GM21723 (cell line): ENCODE data around the gene CDC42BPB.

Experiments
- ATAC-seq: cut with Tn5 transposase; IDR thresholded peaks from one replicate; pipeline ENCODE4 v1.9.1; 2021; ENCODE audit warnings: mild to moderate bottlenecking, moderate library complexity; ENCODE audit not compliant: unreplicated experiment

CDC42BPB gene

DNA sequence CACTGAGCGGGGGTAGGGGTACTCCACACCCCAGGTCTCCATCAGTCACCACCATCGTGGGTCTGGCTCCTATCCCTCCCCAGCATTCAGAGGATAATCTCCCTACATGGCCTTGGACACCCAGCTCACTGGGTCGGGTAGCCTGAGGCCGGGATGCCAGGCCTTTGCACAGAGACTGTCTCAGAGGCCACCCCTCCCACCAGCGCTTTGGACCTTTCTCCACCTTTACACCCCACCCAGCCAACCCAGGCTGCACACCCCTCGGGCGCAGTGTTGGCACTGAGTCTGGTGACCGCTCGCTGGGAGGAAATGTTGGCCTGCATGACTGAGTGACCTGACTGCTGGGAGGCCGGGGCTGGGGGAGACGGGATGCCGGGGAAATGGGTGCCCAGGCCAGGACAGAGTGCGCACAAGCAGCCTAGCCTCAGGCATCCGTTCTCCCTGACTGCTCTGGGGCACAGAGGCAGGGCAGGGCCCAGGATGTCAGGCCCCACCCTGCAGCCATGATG is 16.1 kb upstream of the CDC42BPB start:
- no peak for ATAC-seq

DNA sequence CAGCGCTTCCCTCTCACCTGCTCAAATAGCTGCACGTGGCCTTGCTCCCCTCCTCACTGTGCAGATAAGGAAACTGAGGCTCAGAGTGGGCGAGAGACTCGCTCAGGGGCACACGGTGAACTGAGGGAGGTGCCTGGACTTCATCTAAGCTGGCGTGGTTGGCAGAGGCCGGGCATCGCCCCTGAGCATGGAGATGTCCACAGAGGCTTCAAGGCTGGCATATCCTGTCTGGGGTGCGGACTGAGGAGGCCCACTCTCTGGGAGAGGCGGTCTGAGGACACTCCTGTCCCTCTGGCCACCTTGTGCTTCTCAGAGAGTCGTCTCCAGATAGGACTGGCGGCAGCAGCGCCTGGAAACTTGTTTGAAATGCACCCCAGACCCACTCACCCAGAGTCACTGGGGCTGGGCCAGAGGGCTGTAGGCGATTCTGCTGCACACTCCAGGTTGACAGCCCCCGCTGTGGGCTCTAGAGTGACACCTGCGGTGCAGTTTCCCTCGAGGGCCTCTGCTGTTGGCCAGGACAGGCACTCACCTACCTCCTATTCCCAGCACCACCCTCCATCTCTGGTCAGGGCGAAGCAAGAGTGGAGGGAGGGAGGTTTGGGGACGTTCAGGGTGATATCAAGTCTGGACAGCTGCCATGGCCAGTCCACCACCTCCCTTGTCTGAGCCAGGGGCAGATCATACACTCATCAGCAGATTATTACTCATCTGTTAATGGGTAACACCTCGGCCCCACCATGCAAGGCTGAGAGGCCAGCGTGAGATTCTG is 15.4 kb upstream of the CDC42BPB start:
- no peak for ATAC-seq

DNA sequence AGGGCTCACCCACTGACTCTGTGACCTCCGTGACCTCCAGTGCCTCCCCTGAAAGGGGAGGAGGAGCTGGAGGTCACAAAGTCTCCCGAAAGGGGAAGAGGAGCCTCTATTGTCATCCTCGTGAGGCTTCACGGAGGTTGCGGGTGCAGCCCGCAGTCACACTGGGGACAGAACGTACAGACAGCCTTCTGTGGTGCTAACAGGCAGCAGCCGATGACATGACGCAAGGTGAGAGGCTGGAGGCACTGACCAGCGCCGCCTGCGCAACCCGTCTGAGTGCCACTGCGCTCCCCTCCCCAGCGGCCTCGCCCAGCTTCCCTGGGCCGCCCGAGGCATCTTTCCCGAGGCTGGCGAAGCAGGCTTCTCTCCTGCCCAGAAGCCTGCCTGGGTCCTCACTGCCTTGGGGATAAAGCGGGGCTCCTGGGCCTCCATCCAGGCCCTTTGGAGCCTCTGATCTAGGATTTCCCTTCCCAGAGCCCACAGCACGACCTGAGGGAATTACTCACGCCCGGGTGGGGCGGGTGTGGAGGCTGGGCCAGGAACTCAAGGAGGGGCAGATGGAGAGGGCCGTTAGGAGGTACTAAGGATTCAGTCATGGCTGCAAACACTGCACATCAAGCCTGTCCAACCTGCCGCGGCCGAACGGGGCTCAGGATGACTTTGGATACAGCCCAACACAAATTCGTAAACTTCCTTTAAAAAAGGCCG is 14.3 kb upstream of the CDC42BPB start:
- no peak for ATAC-seq

DNA sequence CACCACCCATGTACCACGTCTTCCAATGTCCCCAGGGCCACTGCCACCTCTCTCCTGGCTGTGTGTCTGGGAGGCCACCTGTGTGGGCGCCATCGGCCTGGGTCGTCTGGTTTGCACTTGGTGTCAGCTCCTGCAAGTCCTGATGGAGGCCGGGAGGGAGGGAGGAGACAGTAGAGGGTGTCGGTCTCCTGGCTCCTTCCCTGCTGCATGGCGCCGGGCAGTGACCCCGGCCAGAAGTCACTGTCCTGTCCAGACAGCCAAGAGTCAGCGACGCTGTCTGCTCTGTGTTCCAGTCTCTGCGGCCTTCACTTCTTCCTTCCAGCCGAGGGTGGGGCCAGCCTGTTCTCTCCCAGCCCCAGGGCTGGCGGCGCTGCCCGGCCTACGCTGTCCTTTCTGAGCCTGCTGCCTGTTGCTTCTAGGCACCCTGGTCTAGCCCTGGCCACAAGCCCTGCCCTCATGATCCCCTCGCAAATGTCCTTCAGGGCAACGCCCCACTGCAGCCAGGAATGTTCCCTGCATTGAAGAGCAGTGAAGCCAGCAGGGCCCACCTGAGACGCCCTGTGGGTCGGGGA is 13.7 kb upstream of the CDC42BPB start:
- no peak for ATAC-seq

DNA sequence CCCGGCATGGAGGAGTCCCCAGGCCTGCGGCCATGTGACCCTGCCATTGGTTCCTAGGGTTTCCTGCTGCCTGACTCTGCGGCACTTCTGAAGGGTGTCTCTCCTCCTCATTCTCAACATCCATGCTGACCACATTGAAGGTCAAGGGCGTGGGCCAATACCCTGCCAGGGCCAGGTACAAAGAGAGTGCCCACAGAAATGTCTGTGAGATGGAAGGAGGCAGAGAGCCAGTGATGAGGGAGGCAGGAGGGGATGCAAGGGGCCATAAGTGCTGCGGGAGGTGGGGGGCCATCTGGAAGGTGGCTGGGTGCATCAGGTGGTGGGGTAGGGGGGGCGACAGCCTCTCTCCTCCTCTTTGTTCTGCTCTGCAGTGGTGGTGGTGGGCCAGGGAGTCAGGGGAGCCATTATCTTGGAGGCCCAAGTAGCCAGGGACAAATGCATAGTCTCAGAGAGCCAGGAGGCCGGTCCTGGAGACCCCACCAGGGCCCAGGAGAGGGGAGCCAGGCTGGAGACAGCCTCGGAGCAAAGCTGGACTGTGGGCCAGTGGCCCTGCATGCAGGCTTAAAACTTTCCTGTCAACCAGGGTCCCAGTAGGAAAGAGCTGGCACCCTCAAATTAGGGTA is 13.0 kb upstream of the CDC42BPB start:
- no peak for ATAC-seq

DNA sequence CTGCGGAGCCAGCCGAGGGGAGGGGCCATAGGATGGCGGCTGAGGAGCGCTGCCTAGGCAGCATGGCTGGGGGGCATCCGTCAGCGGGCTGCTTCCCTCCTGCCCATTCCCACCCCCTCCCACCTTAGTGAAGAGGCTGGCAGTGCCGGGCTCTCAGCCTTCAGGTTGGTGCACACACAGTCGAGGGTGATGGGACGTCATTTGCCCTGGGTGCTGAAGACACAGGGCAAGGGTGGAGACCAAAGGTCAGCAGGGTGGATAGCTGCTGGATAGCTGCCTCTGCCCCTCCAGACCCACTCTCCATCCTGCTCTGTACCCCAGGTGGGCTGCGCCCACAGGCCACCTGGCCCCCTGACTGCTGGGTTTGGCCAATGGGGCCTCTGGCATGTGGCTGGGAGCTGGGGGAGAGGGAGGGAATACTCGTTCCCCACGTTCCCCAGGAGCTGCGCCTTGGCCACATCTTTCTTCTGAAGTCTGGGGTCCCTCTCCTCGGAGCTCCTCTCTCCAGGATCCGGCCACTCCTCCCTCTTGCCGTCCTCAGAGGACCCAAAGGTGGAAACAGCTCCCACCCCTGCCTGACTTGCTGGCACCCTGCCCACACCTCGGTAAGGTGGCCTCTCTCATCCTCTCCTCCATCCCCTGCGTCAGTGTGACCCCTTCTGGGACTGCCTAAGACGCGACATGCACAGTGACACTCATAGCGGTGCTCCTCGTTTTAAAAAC is 11.2 kb upstream of the CDC42BPB start:
- no peak for ATAC-seq

DNA sequence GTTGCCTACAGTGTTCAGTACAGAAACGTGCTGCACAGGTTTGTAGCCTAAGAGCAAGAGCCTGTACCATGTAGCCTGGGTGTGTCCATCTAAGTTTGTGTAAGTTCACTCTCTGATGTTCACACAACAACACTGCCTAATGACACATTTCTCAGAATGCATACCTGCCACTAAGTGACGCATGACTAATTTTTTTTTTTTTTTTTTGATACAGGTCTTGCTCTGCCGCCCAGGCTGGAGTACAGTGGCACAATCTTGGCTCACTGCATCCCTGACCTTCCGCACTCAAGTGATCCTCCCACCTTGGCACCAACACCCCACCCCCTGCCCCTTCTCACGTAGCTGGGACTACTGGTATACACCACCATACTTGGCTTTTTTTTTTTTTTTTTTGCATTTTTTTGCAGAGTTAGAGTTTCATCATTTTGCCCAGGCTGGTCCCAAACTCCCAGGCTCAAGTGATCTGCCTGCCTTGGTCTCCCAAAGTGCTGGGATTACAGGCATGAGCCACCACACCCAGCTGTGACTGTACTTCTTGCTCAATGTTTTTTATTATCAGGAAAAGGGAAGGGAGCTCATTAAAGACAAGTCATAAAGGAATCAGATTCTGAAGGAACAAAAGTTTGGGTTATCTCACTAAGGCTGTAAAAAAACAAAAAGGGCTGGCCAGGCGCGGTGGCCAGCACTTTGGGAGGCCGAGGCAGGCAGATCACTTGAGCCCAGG is 10.0 kb upstream of the CDC42BPB start:
- no peak for ATAC-seq

DNA sequence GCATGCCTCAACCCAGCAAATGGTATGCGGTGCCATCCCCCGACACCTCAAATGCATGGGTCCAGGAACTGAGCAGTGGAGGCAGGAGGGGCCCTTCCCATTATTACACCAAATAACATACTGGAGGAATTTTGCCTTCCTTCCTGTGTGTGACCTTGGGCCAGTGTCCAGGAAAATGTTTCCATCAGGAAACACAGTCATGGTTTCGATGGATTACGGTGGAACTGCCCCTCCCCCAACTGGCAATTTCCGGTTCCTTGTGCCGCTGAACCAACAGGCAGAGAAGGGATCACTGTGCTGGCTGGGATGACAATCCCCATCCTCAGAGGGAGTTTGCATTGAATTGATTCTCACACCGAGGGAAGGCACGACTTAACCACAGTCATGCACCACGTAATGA is 9.1 kb upstream of the CDC42BPB start:
- no peak for ATAC-seq

DNA sequence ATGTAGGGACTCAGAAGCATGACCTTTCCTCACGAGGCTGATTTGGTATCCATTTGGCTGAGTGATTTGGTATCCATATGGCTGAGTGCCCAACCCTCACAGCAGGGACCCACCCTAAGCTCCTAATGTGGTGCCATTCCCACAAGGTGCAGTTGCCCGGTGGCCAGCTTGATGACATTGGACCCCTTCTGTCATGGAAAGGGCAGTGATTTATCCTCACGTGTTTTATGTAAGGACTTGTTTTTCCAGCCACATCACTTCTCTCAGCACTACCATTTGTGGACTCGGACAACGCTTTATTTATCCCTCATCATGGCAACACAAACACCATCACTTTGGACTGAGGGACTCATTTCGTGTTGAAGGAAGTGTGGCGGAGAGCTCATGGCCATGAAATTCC is 8.5 kb upstream of the CDC42BPB start:
- no peak for ATAC-seq

DNA sequence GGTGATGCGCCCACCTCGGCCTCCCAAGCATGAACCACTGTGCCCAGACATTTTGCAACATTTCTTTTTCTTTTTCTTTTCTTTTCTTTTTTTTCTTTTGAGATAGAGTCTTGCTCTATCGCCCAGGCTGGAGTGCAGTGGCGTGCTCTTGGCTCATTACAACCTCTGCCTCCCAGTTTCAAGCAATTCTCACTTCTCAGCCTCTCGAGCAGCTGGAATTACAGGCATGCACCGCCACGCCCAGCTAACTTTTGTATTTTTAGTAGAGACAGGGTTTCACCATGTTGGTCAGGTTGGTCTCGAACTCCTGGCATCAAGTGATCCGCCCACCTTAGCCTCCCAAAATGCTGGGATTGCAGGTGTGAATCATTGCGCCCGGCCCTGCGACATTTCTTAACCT is 7.6 kb upstream of the CDC42BPB start:
- no peak for ATAC-seq

DNA sequence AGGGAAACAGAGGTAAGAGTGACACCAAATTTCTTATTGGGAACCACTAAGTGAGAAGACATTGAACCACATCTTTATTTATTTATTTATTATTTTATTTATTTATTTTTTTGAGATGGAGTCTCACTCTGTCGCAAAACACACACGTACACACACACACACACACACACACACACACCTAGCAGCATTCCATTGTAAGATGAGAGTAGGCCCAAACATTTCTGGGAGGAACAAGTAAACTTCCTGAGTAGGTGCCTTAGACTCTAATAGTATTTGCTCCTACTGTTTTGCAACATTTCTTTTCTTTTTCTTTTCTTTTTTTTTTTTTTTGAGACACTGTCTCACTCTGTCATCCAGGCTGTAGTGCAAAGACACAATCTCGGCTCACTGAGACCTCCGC is 7.1 kb upstream of the CDC42BPB start:
- no peak for ATAC-seq

DNA sequence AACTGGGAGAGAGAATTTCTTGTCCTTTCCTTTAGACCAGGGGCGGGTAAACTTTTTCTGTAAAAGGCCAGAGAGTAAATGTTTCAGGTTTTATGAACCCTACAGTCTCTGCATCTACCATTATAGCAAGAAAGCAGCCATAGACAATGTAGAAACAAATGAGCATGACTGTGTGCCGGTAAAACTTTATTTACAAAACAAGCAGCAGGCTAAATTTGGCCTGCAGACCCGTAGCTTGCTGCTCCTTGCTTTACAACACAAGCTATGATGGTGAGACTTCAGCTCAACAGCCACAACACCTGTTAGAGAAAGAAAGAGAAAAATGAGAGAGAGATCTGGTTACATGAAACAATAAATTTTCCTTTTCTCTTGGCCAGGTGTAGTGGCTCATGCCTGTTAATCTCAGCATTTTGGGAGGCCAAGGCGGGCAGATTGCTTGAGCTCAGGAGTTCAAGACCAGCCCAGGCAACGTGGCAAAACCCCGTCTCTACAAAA is 4.2 kb upstream of the CDC42BPB start:
- no peak for ATAC-seq

DNA sequence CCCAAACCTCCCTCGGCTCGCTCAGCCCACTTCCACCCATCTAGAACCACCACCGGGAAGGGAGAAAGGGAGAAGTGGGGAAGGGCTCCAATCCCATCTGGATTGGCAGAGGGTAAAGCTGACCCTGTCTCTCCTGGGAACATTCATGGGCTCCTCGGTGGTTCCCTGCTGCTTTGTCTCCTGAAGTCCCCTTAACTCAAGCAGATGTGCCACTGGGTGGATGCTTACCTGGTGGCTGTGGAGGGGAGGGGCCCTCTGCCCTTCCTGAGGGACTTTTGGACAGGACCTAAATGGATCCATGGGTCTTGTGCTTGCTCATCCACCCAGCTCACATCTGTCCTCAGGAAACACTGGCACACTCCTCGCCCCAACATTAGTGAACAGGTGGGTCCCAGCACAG is 2.2 kb upstream of the CDC42BPB start:
- no peak for ATAC-seq

DNA sequence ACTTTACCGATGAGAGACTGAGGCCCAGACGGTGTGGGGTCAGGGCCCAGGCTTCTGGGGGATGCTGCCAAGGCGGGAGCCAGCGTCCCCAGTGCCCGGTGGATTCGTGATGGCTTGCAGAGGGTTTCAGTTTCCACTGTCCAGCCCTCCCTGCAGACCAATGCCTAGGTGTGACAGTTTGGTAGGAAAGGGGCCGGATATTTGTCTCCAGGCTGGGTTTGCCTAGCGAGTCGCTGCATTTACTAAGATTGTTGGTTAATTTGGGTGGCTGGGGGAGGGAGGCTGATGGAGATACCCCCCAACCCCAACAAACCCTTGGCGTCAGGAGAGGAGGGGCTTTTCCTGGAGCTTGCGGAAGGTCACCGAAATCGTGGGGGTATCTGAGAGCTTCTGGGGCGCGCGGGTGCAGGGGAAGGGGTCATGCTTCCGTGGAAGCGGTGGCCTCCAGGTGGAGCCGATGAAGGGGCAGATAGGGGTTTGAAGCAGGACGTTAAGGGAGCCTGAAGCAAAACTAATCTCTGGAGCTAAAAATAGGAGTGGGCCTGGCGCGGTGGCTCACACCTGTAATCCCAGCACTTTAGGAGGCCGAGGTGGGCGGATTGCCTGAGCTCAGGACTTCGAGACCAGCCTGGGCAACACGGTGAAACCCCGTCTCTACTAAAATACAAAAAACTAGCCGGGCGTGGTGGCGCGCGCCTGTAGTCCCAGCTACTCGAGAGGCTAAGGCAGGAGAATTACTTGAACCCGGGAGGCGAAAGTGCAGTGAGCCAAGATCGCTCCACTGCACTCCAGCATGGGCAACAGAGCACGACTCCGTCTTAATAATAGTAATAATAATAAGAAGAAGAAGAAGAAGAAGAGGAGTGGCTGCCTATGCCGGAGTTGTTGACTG is 1.1 kb upstream of the CDC42BPB start:
- ATAC-seq: no peak

DNA sequence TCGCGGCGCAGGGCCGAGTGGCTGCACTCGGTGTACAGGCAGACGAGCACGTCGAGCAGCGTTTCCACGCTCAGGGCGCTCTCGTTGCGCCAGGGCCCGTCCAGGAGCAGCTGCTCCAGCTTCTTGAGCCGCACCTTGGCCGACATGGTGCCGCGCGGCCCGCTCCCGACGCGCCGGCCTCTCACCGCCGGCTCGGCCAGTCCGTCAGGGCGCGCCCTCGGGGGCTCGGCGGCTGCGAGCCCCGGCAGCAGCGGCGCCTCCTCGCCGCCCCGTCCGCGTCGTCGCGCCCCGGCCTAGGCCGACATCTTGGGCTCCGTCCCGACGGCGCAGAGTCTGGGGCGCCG is 349 bp downstream of the CDC42BPB start:
- ATAC-seq: no peak

DNA sequence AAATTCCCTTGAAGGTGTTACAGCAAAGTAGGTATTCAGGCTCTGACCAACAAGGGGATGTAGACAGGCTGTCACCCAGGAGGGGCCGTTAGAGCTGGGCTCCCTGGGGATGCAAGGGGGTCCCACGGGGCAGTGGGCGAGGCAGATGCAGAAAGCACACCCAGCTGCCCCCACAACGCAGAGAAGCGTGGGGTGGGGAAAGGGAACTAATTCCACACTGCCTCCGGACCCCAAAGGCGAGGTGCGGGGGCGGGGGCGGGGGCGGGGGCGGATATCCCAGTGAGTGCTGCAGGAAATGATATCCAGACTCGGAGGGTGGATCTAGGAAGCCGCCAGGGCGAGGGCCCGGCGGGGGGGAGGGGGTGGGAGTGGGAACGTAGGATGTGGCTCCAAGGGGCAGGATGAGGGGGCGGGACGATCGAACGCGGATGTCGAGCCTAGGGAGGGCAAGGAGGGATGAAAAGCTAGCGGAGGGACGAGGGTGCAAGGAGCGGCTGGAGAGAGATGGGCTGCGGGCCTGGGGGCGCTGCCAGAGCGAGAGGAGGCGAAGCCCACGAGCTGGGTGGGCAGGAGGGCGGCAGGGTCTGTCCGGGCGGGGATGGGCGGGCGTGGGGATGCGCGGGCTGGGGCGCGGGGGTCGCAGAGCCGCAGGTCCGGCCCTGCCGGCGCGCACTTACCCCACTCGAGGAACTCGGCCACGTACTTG is 874 bp downstream of the CDC42BPB start:
- peak; percentile 6 for ATAC-seq

DNA sequence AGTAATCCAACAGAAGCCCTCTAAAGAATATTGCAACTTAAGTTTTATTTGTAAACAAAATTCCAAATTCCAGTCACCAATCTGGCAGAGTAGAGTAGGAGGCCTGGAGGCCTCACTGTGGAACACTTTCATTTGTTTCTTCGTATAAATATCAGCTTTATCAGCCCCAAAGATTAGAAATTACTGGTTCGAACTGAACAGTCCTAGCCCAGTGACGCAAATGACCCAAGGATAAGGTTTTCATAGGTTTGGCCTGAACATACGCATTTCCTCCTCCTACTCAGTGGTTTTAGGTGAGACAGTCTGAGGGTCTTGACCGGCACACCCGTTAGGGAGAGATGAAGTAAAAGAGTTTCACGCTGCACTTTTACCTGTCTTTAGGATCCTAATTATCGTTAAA is 1.7 kb downstream of the CDC42BPB start:
- ATAC-seq: no peak

DNA sequence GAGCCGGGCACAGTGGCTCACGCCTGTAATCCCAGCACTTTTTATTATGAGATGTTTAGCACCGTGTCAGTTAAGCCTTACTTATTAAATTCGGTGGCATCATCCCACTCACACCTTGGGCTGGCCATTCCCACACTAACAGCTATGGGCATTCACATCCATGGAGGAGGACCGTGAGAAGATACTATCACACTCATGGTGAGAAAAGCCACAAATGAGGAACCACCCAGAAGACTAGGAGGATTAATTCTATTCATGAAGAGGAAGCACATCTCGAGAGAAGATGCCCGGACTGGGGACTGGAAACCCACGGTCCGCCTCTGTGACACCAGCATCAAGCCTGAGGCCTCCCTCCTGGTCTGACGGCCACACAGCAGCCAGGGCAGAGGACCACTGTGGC is 4.9 kb downstream of the CDC42BPB start:
- ATAC-seq: no peak

DNA sequence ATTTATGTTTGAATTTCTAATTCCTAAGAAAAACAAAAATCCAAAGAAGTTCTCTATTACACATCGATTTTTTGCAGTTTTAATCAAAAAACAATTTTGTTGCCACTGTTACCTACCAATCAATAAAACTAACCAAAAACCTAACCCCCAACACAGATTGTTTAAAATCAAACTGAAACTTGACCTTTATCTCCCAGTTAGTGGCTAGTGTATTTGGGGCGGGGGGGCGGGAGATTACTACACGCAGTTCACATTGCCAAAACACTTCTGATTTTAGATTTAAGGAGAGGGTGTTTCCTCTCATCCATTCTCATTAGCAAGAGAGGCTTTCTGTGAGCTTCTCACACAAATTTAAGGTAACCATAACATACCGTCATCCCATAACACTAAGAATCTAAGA is 6.4 kb downstream of the CDC42BPB start:
- no peak for ATAC-seq
